H1 (cell line): Measurements from ENCODE around the gene ME3. TPM values are rescaled to one million over a fixed set of nuclear protein-coding genes. Genes with fewer than 3 reads are reported as not detected.

Experiments used
- CTCF ChIA-PET: fragments of 300-600 bp; sonication (Branson Sonifier 250); formaldehyde crosslinking; loops from one replicate; lab custom pipeline; 2021; ENCODE audit not compliant: partially characterized antibody; lab: Charles Lee
- POLR2A ChIA-PET: fragments of 300-600 bp; sonication (Branson Sonifier 250); formaldehyde crosslinking; loops from one replicate; lab custom pipeline; 2021; ENCODE audit warnings: inconsistent platforms; ENCODE audit not compliant: partially characterized antibody; lab: Charles Lee
- DNase-seq, 2 experiments: peaks; one replicate each; pipeline versions ENCODE4 v3.0.0 to v3.0.0-alpha.2; 2010 to 2022; ENCODE audit warnings: low spot score in 2 of 2, low read depth in 1 of 2, mixed read lengths in 1 of 2
- FAIRE-seq: peaks from 2 replicates; lab custom pipeline; 2011; peaks lifted over from hg19 to GRCh38; lab: Jason Lieb, UNC
- H2AFZ ChIP-seq: 2 replicates; pipeline ENCODE4 v1.8.1; 2012; ENCODE audit warnings: low read length, inconsistent platforms
- H2AK5ac ChIP-seq: 2 replicates; pipeline ENCODE4 v1.6.1; 2013; ENCODE audit warnings: low read depth, low read length
- H2BK120ac ChIP-seq: replicated peaks from 2 replicates; pipeline ENCODE3; 2013; ENCODE audit warnings: low read depth, low read length, inconsistent platforms
- H2BK12ac ChIP-seq: 2 replicates; pipeline ENCODE4 v1.6.1; 2013; ENCODE audit warnings: low read depth, low read length
- H2BK15ac ChIP-seq: 2 replicates; pipeline ENCODE4 v1.6.1; 2013; ENCODE audit warnings: low read length
- H2BK20ac ChIP-seq: 2 replicates; pipeline ENCODE4 v1.6.1; 2013; ENCODE audit warnings: low read length
- H2BK5ac ChIP-seq: 2 replicates; pipeline ENCODE4 v1.6.1; 2013; ENCODE audit warnings: low read depth, low read length
- H3K14ac ChIP-seq: 2 replicates; pipeline ENCODE4 v1.6.1; 2013; ENCODE audit warnings: inconsistent platforms; ENCODE audit not compliant: insufficient read length
- H3K18ac ChIP-seq: 2 replicates; pipeline ENCODE4 v1.6.1; 2013; ENCODE audit warnings: low read length; ENCODE audit errors: extremely low read depth
- H3K23ac ChIP-seq: 2 replicates; pipeline ENCODE4 v1.6.1; 2013; ENCODE audit warnings: inconsistent platforms; ENCODE audit not compliant: insufficient read length
- H3K23me2 ChIP-seq: 2 replicates; pipeline ENCODE4 v1.6.1; 2013; ENCODE audit warnings: low read depth, low read length
- H3K27ac ChIP-seq: 2 replicates; pipeline ENCODE4 v1.6.1; 2011; ENCODE audit warnings: low read depth, low read length, inconsistent platforms
- H3K27me3 ChIP-seq, 4 experiments: replicated peaks in 1 of 4; 1 replicate in 1 of 4; 2 replicates in 3 of 4; pipeline versions ENCODE4 v1.6.1 to v1.8.1; 2011 to 2013; ENCODE audit warnings: low read length in 3 of 4, mild to moderate bottlenecking in 3 of 4, inconsistent platforms in 2 of 4, mixed read lengths in 2 of 4, moderate library complexity in 1 of 4; ENCODE audit not compliant: control insufficient read depth in 3 of 4, insufficient read depth in 3 of 4; ENCODE audit errors: extremely low read depth in 1 of 4
- H3K36me3 ChIP-seq, 4 experiments: 2 replicates each; pipeline versions ENCODE4 v1.6.1 to v1.8.1; 2011 to 2013; ENCODE audit warnings: mild to moderate bottlenecking in 4 of 4, low read length in 3 of 4, moderate library complexity in 2 of 4, control low read depth in 1 of 4, inconsistent platforms in 1 of 4; ENCODE audit not compliant: insufficient read depth in 4 of 4, control insufficient read depth in 2 of 4
- H3K4ac ChIP-seq: replicated peaks from 2 replicates; pipeline ENCODE3; 2013; ENCODE audit warnings: low read length, low read depth, mixed read lengths, inconsistent platforms; ENCODE audit not compliant: insufficient read length
- H3K4me1 ChIP-seq, 4 experiments: replicated peaks in 1 of 4; 1 replicate in 1 of 4; 2 replicates in 3 of 4; pipeline versions ENCODE4 v1.6.1 to v1.8.1; 2011 to 2013; ENCODE audit warnings: low read length in 3 of 4, inconsistent platforms in 2 of 4, mixed read lengths in 1 of 4; ENCODE audit not compliant: insufficient read depth in 4 of 4, control insufficient read depth in 3 of 4
- H3K4me2 ChIP-seq, 2 experiments: 2 replicates each; pipeline versions ENCODE4 v1.6.1 to v1.8.1; 2011 to 2013; ENCODE audit warnings: low read depth in 2 of 2, low read length in 2 of 2, control low read depth in 1 of 2, inconsistent platforms in 1 of 2, mild to moderate bottlenecking in 1 of 2; ENCODE audit not compliant: insufficient read depth in 1 of 2
- H3K4me3 ChIP-seq, 4 experiments: fragments of 200-600, 300-600 bp in 1 of 4; sonication (generic), shearing (Covaris generic), sonication (Bioruptor Twin) in 1 of 4; 2 replicates each; pipeline versions ENCODE4 v1.5.1 to v1.8.1; 2011 to 2016; ENCODE audit warnings: low read length in 4 of 4, low read depth in 3 of 4, control low read depth in 2 of 4, inconsistent platforms in 2 of 4, mild to moderate bottlenecking in 2 of 4, mixed read lengths in 1 of 4, moderate library complexity in 1 of 4; ENCODE audit not compliant: insufficient read depth in 2 of 4; ENCODE audit errors: extremely low read depth in 1 of 4
- H3K56ac ChIP-seq: replicated peaks from 2 replicates; pipeline ENCODE3; 2013; ENCODE audit warnings: low read depth, mild to moderate bottlenecking, mixed read lengths, low read length, inconsistent platforms; ENCODE audit not compliant: insufficient read length
- H3K79me1 ChIP-seq: 2 replicates; pipeline ENCODE4 v1.6.1; 2013; ENCODE audit warnings: low read depth, low read length, control low read depth
- H3K79me2 ChIP-seq, 2 experiments: 2 replicates each; pipeline versions ENCODE4 v1.6.1 to v1.8.1; 2012 to 2013; ENCODE audit warnings: low read length in 2 of 2, mild to moderate bottlenecking in 2 of 2, inconsistent platforms in 1 of 2; ENCODE audit not compliant: insufficient read depth in 2 of 2, control insufficient read depth in 1 of 2
- H3K9ac ChIP-seq, 4 experiments: replicated peaks in 1 of 4; 1 replicate in 1 of 4; 2 replicates in 3 of 4; pipeline versions ENCODE4 v1.6.1 to v1.8.1; 2011 to 2013; ENCODE audit warnings: low read depth in 3 of 4, low read length in 3 of 4, control low read depth in 2 of 4, mild to moderate bottlenecking in 2 of 4, moderate library complexity in 2 of 4, inconsistent platforms in 1 of 4; ENCODE audit errors: extremely low read depth in 1 of 4
- H3K9me3 ChIP-seq, 2 experiments: 2 replicates each; pipeline versions ENCODE4 v1.6.1 to v1.8.1; 2012 to 2013; ENCODE audit warnings: mild to moderate bottlenecking in 2 of 2, moderate library complexity in 2 of 2, control low read depth in 1 of 2, inconsistent platforms in 1 of 2, low read depth in 1 of 2, low read length in 1 of 2, mixed read lengths in 1 of 2; ENCODE audit not compliant: insufficient read depth in 2 of 2
- H4K20me1 ChIP-seq, 2 experiments: replicated peaks in 1 of 2; 2 replicates each; pipeline versions ENCODE3 to v1.8.1; 2011 to 2013; ENCODE audit warnings: inconsistent platforms in 2 of 2, low read length in 2 of 2, mild to moderate bottlenecking in 1 of 2; ENCODE audit not compliant: insufficient read depth in 2 of 2, control insufficient read depth in 1 of 2
- H4K5ac ChIP-seq: 2 replicates; pipeline ENCODE4 v1.6.1; 2013; ENCODE audit warnings: low read length, low read depth, mixed read lengths, inconsistent platforms; ENCODE audit not compliant: insufficient read length
- H4K8ac ChIP-seq: 2 replicates; pipeline ENCODE4 v1.8.0; 2013; ENCODE audit warnings: mild to moderate bottlenecking, moderate library complexity, low read length, inconsistent platforms; ENCODE audit not compliant: insufficient read depth; ENCODE audit errors: extremely low read depth
- H4K91ac ChIP-seq: replicated peaks from 2 replicates; pipeline ENCODE3; 2013; ENCODE audit warnings: low read length, mixed read lengths, inconsistent platforms; ENCODE audit not compliant: insufficient read length
- CBX5 ChIP-seq: fragments of 300-800, 300-1000 bp; sonication (generic); IDR thresholded peaks from 2 replicates; pipeline ENCODE4 v1.7.1; 2016; ENCODE audit warnings: antibody characterized with exemption, low read length, low read depth
- CBX8 ChIP-seq: fragments of 300-800, 300-1000 bp; sonication (generic); IDR thresholded peaks from 2 replicates; pipeline ENCODE4 v1.7.1; 2016; ENCODE audit warnings: low read depth, low read length, borderline replicate concordance
- CHD1 ChIP-seq: IDR thresholded peaks from 2 replicates; pipeline ENCODE4 v1.6.1; 2012; ENCODE audit warnings: low read depth, low read length, improper control_type of control experiment
- EZH2 ChIP-seq: fragments of 200-600 bp; sonication (generic); IDR thresholded peaks from 2 replicates; pipeline ENCODE4 v1.7.1; 2012; ENCODE audit warnings: low read depth, mild to moderate bottlenecking, moderate library complexity, low read length, inconsistent platforms; ENCODE audit not compliant: severe bottlenecking
- JUN ChIP-seq: IDR thresholded peaks from 2 replicates; pipeline ENCODE4 v1.6.1; 2011; ENCODE audit warnings: low read depth, mild to moderate bottlenecking, improper control_type of control experiment, low read length
- JUND ChIP-seq: IDR thresholded peaks from 2 replicates; pipeline ENCODE4 v1.6.1; 2011; ENCODE audit warnings: mild to moderate bottlenecking, improper control_type of control experiment, low read length
- POLR2A ChIP-seq, 2 experiments: IDR thresholded peaks; 1 replicate in 1 of 2; 2 replicates in 1 of 2; pipeline ENCODE4 v1.6.1; 2011; ENCODE audit warnings: low read depth in 2 of 2, low read length in 2 of 2, mild to moderate bottlenecking in 2 of 2; ENCODE audit errors: control extremely low read depth in 1 of 2
- RAD21 ChIP-seq, 2 experiments: IDR thresholded peaks in 1 of 2; conservative IDR thresholded peaks in 1 of 2; 2 replicates each; pipeline ENCODE4 v1.6.1; 2011; ENCODE audit warnings: low read depth in 2 of 2, low read length in 2 of 2, improper control_type of control experiment in 1 of 2, inconsistent platforms in 1 of 2, mild to moderate bottlenecking in 1 of 2, moderate library complexity in 1 of 2
- SIRT6 ChIP-seq: IDR thresholded peaks from one replicate; pipeline ENCODE4 v1.7.1; 2012; ENCODE audit warnings: low read length, inconsistent platforms
- USF2 ChIP-seq: IDR thresholded peaks from 2 replicates; pipeline ENCODE4 v1.6.1; 2011; ENCODE audit warnings: low read length, improper control_type of control experiment
- WGBS, 2 experiments: shearing (Covaris generic) in 1 of 2; methylation state at CpG; one replicate each; pipeline versions ENCODE4 v1.1.6 to v1.1.7; 2013 to 2015; ENCODE audit warnings: low lambda C conversion rate in 2 of 2, mixed read lengths in 2 of 2, inconsistent platforms in 1 of 2, low coverage in 1 of 2, missing lambda C conversion rate in 1 of 2; ENCODE audit not compliant: insufficient replicate concordance in 2 of 2, insufficient coverage in 1 of 2, insufficient read length in 1 of 2; ENCODE audit errors: extremely low coverage in 1 of 2, missing lambda C conversion rate in 1 of 2; 5-methylcytosine and 5-hydroxymethylcytosine counted together
- polyA plus RNA-seq, 7 experiments: library from polyadenylated mRNA; depleted of rRNA in 3 of 7; stranded (reverse) in 5 of 7; unstranded in 2 of 7; fragments of >200 nt in 5 of 7; fragments of 200-250 nt in 2 of 7; gene quantifications; 1 replicate in 5 of 7; 2 replicates in 1 of 7; 4 replicates in 1 of 7; pipeline versions ENCODE4 v1.2.1 to v1.2.3, GENCODE V29; 2011 to 2013; ENCODE audit warnings: missing spikeins in 2 of 7, mixed read lengths in 2 of 7
- total RNA-seq: library from RNA; stranded (reverse); fragmentation: NEBNext Ultra II Directional; extraction: Animal tissue kit (Norgen Biotek cat#: 25700); gene quantifications from 2 replicates; pipeline ENCODE4 v1.2.1, GENCODE V29; 2021

The ME3 gene
- total and polyA plus RNA-seq, 2 of the 8 experiments (the other 6 are each of a cell fraction or from before 2014, with no cell fraction given), result 1.5 to 2.8 TPM

GRCh38 chr11:86580535-86580934, 91.9 kb downstream of the ME3 start:
- Histone ChIP-seq H4K20me1 (no peaks in the 10 kb centered on the region), H2BK15ac (no peak overlapping the region), H2BK20ac (no peak overlapping the region), H2BK12ac (no peak overlapping the region), H3K4ac (no peak overlapping the region), H3K56ac (no peak overlapping the region), H3K4me3 (no peak overlapping the region), H3K36me3 (no peaks in the 10 kb centered on the region), H3K27ac (no peak overlapping the region), H3K27me3 (no peaks in the 10 kb centered on the region), H3K23ac (no peak overlapping the region), H4K8ac (no peak overlapping the region), H4K5ac (no peak overlapping the region), H4K91ac (no peak overlapping the region), H3K79me1 (no peaks in the 10 kb centered on the region), H3K4me2 (no peak overlapping the region), H2BK120ac (no peak overlapping the region), H2BK5ac (no peak overlapping the region), H3K4me1 (no peaks in the 10 kb centered on the region), H3K14ac (no peak overlapping the region), H2AK5ac (no peak overlapping the region), H3K79me2 (no peaks in the 10 kb centered on the region), H3K23me2 (no peaks in the 10 kb centered on the region), H3K9ac (no peak overlapping the region), H2AFZ (no peak overlapping the region), H3K9me3 (no peaks in the 10 kb centered on the region), H3K18ac (no peak overlapping the region)
- DNase-seq (no peak), FAIRE-seq (no peak)
- ChIA-PET CTCF (interaction anchor here (1.4 to 6.5 kb wide), 4 partner anchors 9 to 220 kb away, joined by 4 to 27 read pairs (median 5); partner anchors contain the start of gene PRSS23), POLR2A (no interaction called here)
- TF ChIP-seq USF2, result no peak
- no peak for TF ChIP-seq RAD21 (IDR thresholded peaks at IDR 0.05 in 1 of 2, conservative IDR thresholded peaks at IDR 0.05 in 1 of 2; ENCODE audit: low read depth in 2 of 2, low read length in 2 of 2)
- TF ChIP-seq POLR2A (IDR thresholded peaks at IDR 0.05; ENCODE audit: control extremely low read depth in 1 of 2, low read depth in 2 of 2, low read length in 2 of 2), result no peak
- no peak for TF ChIP-seq SIRT6
- TF ChIP-seq JUN, result no peak
- no peak for TF ChIP-seq JUND
- TF ChIP-seq CBX5, result no peak
- TF ChIP-seq CBX8, result no peak
- no peak for TF ChIP-seq EZH2
- no peak for TF ChIP-seq CHD1
- 84% methylated on average over 2 of the region's 2 CpGs; no CpG with 5 or more reads in 1 of the 2 experiments for WGBS, 2 experiments
